Stimulated activated CD8-positive, alpha-beta memory T cell treated with anti-CD3 and anti-CD28 coated beads, Interleukin-12 subunit alpha, Interleukin-12 subunit beta, amount 100 ng/mL, for 1 hour (primary cell): ENCODE data around the gene TCF4.

Experiments
- DNase-seq: peaks from one replicate; pipeline ENCODE4 v3.0.0-alpha.2; 2020; ENCODE audit warnings: low read depth

The TCF4 gene

DNA sequence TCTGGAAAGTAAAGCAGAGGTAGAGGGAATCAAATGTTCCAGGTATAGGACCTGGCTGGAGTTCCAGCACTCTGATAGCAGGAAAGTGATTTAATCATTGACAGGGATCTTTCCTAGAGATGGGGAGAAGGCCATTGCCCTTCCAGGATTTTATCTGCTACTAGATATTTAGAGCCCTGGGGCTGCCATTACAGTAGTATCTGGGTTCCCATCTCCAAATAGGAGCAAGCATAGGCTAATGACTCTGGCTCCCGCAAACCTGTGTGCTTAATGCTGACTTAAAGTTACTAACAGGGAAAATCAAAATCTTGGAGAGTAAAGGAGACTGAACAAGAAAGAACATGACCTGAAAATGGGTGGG, 331.1 kb downstream of the TCF4 start:
- DNase-seq = no peak

DNA sequence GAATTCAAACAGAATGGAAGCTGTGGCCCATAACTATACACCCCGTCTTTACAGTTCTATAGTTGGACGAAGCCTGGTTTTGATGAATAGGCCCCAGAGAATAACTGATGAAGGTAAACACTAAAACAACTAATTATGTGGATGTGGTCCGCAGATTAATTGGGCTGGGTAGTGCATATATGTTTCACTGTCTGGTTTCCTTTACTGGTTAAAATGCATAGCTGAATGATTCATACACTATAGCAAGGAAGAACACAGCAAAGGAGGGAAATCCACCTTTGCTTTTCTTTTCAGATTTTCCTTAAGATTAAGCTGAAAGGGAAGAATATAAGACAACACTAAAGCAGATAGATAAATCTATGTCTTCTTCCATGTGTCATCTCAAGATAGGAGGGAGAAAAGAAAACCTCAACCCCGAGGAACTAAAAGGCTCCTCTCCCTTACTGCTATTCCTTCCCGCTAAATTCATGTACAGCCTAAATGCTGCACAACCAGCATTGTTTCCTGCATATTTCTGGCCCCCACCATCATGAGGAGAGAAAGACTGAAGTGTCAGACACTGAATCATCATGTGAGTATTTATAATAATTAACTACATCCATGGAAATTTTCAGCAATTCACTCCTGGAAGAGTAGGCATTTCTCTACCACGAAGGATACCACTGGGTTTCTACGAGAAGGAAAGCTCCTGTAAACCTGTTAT, 331.6 kb downstream of the TCF4 start:
- DNase-seq = no peak

DNA sequence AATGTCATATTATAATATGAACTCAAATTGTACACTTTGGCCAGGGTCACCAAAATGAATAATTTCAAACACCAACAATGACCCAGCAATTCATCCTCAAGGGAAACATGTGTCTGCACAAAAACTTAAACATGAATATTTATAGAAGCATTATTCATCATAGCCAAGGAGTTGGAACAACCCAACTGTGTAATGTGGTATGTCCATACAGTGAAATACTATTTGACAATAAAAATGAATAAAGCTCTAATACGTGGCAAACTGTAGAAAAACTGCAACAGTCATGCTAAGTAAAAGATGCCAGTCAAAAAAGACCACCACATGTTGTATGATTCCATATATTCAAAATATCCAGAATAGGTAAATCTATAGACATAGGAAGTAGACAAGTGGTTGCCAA, 334.2 kb downstream of the TCF4 start:
- no peak for DNase-seq

DNA sequence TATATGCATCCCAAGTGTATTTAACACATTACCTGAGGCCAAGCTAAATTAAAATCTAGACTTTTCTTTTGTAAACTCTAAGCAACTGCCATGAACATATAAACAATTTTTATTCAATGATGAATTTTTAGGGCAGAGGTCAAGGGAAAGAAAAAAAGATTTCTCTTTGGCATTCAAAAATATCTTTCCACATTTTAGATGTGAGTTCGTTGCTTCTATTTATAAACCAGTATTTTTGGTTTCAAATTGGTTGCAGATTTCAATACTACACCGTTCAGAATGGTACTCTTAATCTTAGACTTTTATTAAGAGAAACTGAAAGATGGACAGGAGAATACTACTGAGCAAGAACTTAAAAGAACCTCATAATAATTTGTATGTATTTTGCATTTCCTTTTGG, 335.1 kb downstream of the TCF4 start:
- no peak for DNase-seq

DNA sequence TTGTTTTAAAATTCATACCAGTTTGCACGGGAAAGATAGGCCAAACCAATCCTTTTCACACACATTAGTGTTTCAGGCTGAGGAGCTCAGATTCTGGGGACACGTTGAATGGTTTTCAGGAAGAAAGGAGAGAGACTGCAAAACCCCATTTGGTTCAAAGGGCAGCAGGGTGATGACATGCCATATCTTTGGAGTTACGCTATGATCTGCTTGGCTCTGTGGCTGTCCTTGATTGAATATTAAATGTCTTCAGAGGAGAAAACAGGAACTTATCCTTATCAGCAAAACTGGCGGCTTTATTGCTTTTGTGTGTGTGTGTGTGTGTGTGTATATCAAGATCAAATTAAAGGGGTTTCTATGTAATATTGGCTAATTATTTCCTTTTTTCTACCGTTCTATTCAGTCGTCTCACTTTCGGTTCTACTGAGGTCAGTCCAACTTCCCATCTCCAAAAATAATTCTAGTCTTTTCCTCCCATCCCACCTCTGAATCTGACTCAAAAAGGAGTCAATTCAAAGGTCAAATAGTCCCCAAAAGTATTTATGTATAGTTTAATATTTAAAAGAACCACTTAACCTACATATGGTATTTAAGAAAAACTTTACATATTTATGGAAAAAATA, 335.8 kb downstream of the TCF4 start:
- no peak for DNase-seq

DNA sequence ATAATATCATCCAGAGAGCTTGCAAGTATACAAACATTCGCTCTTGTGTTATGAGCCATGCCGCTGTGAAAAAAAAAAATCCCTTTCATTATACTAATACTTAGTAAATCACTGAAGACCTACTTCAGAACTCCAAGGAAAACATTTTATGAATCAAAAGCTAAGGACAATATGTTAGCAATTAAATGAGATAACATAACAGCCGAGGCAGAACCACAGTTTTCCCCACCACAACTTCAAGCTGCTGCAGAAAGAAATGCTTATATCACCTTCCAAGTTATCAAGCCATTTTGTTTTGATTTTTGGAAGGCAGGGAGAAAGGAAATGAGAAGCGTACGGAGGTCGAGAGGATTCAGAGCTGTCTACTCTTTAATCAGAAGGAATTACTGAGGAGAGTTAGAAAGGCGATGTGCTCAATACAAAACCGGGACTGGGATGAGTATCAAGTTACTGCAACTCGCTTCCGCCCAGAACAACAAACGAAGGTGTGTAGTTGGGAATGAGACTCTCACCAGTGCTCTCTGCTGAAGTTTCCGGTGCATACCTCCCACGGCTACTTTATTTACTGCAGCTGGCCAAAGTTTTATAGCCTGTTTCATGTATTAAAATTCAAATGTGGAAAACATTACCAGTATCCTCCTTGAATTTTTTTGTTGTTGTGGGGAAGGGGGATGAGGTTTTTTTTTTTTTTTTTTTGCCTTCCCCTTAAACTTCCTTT, 336.6 kb downstream of the TCF4 start:
- DNase-seq = no peak

DNA sequence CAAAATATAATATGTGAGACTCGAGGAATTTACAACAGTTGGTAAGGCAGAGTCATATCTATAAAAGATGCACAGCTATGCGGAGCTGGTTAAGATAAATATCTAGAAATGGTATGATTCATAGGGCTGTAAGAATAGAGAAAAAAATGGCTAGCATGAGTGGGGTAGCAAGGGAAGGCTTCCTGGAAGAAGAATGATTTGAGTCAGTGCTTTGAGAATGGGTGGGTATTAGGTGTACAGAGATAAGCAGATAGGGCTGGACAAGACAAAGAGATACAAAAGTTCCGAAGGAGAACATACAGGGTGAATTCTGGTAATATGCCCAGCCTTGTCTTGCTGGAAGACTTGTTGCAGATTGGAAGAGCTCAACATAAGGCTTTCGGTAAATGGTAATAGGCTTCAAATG, 337.2 kb downstream of the TCF4 start:
- DNase-seq = no peak

DNA sequence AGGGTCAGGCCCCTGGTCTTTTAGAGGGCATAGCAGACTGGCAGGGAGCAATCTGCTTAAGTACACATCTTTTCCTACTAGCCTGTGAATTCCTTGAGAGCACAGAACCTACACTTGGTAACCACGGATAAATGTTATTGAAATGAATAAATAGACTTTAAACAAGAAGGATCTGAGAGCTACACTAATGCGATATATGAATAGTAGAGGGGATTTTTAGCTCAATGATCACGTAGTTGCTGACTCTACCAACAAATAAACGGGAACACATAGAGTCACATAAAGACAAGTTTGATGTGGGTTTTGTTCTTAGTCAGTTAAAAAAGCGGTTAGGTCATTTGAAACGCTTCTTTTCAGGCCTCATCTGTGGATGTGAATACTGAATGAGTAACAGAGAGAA, 338.4 kb downstream of the TCF4 start:
- DNase-seq = no peak

DNA sequence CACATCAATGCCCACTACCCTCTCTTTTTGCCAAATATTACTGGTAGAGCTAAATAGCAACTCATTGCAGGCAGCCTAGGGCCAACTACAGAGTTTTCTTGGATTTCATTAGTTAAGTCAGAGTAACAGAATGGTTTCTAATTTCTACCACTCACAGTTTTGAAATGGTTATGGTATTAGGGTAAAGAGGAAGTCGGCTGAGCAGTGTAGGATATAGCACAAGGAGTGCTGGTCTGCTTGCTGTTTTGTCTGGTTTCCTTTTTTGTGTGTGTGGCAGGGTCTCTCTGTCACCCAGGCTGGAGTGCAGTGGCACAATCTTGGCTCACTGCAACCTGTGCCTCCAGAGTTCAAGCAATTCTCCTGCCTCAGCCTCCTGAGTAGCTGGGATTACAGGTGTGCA, 339.5 kb downstream of the TCF4 start:
- DNase-seq = no peak

DNA sequence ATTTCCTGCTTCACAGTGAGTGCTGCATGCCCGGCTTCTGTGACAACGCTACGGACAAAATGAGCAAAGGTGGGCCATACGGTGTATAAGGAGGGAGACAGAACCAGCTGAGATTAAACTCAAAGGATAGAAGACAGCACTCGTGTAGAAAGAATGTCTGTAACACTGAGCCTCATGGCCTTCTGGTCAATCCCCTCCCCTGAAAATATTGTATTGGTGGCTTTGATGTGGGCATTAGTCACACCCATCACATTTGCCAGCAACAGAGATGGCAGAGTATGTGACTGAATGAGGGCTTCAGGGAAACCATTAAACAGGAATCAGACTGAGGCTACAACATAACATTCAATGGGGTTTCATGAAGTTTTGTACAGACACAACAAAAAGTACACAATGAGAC, 341.0 kb downstream of the TCF4 start:
- DNase-seq = no peak

DNA sequence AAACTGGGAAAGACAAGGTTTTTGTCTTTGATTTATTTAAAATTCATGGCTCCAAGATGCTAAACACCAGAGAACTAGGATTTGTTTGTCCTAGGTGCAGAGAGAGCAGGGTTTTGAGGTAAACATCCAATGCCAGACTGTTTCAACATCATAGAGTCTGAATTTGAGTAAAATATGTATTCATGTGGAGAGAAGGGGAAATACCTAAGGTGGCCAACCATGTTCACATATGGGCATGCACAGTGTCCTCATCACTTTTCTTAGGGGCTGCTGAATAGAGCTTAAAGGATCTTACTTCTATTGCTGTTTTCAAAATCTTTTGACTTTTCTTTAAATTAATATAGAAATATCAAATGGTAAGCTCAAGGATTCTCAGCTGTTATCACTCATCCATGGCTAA, 341.7 kb downstream of the TCF4 start:
- DNase-seq = no peak

DNA sequence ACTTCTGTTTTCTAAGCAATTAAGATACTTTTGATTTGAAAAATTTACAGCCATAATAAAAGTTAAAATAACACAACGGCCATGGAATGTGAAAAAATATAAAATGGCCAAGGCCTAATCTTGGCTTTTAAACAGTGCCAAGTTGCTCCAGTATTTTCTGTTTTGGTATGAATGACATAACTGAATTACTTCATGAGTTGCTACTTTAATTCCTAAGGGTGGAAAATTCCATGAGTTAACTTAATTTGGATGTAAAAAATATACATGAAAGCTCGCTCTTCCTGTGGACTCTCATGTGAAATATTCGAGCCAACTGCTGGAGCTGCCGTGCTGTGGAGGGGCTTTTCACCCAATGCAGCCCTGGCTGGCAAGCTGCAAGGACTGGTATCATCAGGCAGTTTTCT, 342.8 kb downstream of the TCF4 start:
- DNase-seq = no peak

DNA sequence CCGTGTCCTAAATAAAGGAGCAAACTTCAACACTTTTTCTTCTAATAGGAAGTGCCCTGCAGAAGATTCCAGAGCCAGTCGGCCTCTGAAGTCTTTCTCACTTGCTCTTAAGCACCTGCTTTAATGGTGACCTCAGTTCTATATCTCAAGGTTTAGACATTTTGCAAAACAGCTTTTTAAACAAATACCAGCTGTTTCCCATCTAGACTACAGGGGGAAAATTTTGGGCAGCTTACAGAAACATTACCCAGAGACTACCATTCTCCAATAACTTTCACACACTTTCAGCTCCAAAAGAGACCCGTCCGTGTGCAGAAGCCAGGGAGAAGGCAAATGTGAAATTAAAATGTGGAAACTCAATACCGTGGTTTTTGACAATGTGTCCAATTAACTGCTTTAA, 343.4 kb downstream of the TCF4 start:
- DNase-seq = no peak

DNA sequence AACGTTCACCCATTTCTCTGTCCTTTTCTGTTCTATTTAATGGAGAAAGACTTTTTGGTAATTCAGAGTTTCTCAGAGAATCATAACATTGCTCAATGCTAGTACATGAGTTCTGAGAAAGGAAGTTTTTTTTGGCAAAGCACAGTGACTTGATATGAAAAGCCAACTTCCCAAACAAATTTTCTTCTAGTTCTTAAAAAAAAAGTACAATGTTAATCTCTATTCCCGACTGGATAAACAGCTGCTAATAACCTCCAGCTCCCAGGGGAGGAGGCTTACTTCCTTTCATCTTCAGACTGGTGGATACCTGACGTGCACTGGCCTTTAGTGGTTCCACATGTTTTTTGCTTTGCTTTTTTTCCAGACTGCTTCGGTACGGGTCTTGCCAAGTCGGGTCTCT, 344.1 kb downstream of the TCF4 start:
- DNase-seq = no peak

DNA sequence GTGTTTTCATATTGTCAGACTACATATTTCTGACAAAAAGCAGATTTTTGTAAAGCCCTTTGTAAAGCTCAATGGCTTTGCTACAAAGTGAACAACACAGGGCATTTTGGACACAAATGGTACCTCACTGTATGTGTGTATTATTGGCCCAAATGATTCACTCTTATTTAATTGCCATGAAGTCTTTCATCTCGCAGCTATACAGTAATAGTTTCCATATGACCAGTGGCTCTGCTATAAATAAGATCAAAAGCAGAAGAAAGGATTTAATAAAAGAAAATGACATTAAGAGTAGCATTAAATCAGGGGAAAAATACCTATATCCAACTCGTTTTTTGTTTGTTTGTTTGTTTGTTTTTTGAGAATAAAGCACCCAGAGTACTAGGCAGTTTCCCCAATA, 344.7 kb downstream of the TCF4 start:
- DNase-seq = no peak

DNA sequence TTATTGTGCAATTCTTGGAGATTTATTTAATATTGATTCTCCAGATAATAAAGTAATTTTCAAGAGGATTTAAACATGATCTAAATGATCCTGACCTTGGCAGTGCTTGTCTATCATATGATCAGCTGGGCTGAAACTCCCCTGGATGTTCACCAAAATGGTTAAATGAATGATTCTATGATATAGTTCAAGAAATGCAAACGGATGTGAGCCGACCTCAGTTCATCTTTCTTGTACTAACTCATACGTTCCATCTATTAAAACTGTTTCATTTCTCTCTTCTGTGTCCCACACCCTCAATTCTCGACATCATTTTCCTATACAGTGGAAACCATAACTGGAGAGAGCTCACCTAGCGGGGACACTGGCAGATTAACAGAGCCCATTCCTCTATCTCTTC, 347.0 kb downstream of the TCF4 start:
- DNase-seq = no peak

DNA sequence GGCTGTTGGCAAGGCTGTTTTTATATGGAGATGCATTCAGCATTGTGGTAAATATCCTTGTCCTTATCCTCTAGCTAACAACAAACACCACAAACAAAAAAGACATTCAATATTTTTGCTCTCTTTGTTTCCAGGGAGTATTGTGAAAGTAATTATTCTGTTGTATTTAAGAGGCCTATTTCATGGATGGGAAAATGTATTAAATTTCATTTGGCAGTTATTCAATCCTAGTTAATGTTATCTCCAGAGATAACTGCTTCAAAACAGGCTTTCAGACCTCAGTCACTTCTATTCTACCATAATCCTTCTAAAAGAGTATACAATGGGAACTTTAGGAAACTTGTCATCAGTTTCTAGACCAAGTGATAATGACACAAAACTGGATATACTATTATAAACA, 348.3 kb downstream of the TCF4 start:
- DNase-seq = no peak

DNA sequence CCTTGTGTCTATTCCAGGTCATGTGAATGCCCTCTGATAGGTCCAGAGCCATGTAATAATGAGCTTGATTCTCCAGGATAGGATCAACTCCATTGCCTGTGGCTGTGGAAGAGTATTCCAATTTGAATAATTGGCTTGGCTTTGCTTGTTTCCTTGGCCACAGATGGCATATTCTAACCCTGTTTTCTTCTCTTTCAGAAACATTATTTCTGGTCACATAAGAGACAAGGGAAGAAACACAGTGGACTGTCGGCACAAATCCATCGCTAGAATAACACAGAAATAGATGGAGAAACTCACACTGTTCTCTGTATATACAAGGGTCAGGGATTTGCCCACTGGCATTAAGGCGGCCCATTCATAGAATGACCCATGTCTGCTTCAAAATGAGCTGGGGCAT, 350.3 kb downstream of the TCF4 start:
- DNase-seq = no peak

DNA sequence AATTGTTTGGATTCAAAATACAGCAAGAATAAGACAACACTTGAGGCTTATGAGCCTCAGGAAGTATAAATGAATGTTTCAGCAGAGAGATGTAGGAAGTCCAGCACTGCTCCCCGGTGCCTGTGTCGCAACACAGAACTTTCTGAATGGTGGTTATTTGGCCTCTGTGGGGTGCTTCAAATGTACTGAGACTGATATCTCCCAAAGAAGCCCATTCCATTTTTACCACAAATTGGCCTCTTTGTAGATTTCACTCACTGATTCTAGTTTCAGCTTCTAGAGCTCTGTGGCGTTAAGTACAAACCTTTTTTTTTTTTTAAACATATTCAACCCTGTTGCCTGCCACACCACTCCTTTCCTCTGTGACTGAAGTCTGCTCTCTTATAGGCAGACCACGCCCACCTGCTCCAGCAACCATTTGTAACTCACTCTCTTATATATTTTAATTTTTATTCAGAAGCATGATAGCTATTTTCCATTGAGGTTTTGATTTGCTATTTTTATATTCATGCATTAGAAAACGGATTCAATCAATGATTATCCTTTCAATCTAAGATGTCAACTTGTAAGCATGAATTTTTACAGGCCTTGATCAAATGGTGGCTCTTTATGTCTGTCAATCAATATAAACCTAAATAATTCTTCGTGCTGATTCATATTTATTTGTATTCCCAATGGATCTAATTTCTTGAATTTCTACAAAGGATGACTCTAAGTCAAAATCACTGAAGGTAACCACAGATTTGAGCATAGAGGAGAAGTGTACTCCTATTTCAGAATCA, 351.7 kb downstream of the TCF4 start:
- DNase-seq = no peak

DNA sequence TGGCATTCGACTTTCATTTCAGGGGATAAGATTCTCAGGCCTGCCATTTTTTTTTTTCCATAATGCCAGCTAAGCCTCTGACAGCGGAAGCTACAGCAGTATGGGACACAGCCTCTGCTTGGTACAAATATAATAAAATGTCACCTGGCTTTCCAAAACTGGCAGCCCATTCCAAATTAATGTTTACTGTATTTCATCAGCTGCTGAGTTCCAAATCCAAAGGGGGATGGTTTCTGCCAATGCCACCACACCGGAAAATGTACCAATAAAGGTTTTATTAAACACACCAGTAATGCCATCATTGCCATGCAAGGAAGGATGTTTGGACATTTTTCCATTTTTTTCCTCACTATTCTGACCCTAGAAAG, 352.9 kb downstream of the TCF4 start:
- DNase-seq = no peak

DNA sequence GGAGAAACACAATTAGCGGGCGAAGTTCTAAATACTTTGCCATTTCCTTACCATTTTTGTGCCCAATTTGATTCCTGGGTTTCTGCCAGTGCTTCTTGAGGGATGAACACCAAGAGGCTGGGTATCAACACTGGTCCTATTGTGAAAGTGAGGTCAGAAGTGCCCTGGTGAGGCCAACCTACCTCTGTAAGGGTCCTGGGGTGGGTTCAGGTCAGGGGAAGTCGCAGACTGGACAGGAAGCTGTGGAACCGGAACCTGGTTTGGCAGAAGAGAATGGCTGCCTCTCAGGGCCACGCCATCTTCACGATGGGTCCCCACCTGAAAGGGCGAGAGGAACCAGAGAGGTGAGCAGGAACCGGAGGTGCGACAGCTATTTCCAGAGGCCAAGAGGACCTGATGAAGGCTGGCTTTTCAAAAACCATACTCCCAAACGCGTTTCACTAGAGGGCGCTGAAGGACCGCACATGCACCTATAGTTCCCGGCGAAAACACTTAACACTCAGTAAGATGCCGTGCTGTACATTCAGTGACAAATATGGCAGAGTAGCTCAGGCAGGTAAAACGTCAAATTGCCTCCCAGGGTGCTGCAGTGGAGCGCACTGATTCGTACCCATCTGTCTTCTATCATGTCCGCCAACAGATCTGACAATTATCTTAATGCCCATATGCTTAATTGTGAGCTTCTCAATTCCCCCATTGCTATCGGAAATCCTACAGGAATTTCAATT, 353.5 kb downstream of the TCF4 start:
- DNase-seq = peak; percentile 27

DNA sequence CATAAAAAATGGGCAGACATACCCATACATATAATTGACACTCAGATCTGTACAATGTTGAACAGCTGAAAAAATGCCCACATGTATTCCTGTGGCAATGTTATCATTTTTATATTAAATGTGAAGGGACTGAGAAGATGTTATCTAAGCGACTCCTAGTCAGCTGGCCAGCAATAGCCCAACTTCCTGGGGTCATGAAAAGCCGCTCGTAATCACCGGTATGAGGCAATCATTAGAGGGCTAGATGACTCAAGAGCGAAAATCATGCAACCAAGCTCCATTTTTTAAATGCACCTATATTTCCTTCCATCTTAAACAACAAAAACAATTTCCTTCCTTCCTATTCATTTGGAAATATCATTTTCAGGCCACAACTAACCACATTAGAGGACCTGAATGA, 354.1 kb downstream of the TCF4 start:
- no peak for DNase-seq
